K562 (cell line): ENCODE data around the gene C2orf92. TPM values are rescaled to one million over a fixed set of nuclear protein-coding genes. Genes with fewer than 3 reads are reported as not detected.
A peak's percentile ranks its signal among the peaks of the same experiment; 100 is the strongest.

Experiments used
- BRD4 ChIP-seq: fragments of 200-600 bp; sonication (generic); IDR thresholded peaks from 2 replicates; pipeline ENCODE4 v1.6.1; 2017; ENCODE audit warnings: inconsistent platforms
- CBX3 ChIP-seq, 2 experiments: IDR thresholded peaks; 1 replicate in 1 of 2; 2 replicates in 1 of 2; pipeline ENCODE4 v1.6.1; 2012; ENCODE audit warnings: inconsistent platforms in 2 of 2, low read length in 2 of 2, borderline replicate concordance in 1 of 2, control low read depth in 1 of 2
- E2F6 ChIP-seq, 2 experiments: IDR thresholded peaks; 2 replicates each; pipeline ENCODE4 v1.6.1; 2011; ENCODE audit warnings: borderline replicate concordance in 1 of 2, control low read depth in 1 of 2, low read depth in 1 of 2, low read length in 1 of 2, mild to moderate bottlenecking in 1 of 2, mixed read lengths in 1 of 2, moderate library complexity in 1 of 2; ENCODE audit not compliant: insufficient read depth in 1 of 2, insufficient read length in 1 of 2, poor library complexity in 1 of 2, severe bottlenecking in 1 of 2; ENCODE audit errors: extremely low read depth in 1 of 2
- ETS1 ChIP-seq: conservative IDR thresholded peaks from 2 replicates; pipeline ENCODE4 v1.6.1; 2011; ENCODE audit warnings: low read depth, mild to moderate bottlenecking, low read length; ENCODE audit not compliant: control insufficient read depth
- HNRNPH1 ChIP-seq: fragments of 200-400 bp; formaldehyde crosslinking; optimal IDR thresholded peaks from 2 replicates; pipeline ENCODE3; 2017; ENCODE audit warnings: low read depth, mild to moderate bottlenecking, low read length, moderate library complexity
- IRF2 ChIP-seq: sonication (generic); formaldehyde crosslinking; IDR thresholded peaks from 2 replicates; pipeline ENCODE4 v1.8.1; 2022; ENCODE audit warnings: mild to moderate bottlenecking, missing genetic modification reagents
- KLF16 ChIP-seq: IDR thresholded peaks from 2 replicates; pipeline ENCODE4 v1.6.1; 2016; ENCODE audit warnings: antibody characterized with exemption
- MNT ChIP-seq, 2 experiments: fragments of 450-650 bp; conservative IDR thresholded peaks; 2 replicates each; pipeline ENCODE4 v1.6.1; 2017; ENCODE audit warnings: mild to moderate bottlenecking in 2 of 2, moderate library complexity in 2 of 2
- NR2C1 ChIP-seq, 2 experiments: fragments of 450-650 bp; IDR thresholded peaks; 2 replicates each; pipeline ENCODE4 v1.6.1; 2017; ENCODE audit warnings: mild to moderate bottlenecking in 2 of 2, antibody characterized with exemption in 1 of 2, inconsistent platforms in 1 of 2, missing compliant biosample characterization in 1 of 2, missing genetic modification characterization in 1 of 2
- RB1 ChIP-seq: fragments of 450-650 bp; IDR thresholded peaks from 2 replicates; pipeline ENCODE4 v1.6.1; 2017; ENCODE audit warnings: low read depth, mild to moderate bottlenecking
- RBFOX2 ChIP-seq: fragments of 200-400 bp; formaldehyde crosslinking; IDR thresholded peaks from 2 replicates; pipeline ENCODE4 v1.6.1; 2017; ENCODE audit warnings: low read depth, mild to moderate bottlenecking, low read length, moderate library complexity
- RHOXF2B ChIP-seq: fragments of 250-450 bp; sonication (Bioruptor Pico); conservative IDR thresholded peaks from 2 replicates; pipeline ENCODE4 v1.5.1; 2021
- SMAD4 ChIP-seq: fragments of 250-450 bp; sonication (Bioruptor Pico); conservative IDR thresholded peaks from 2 replicates; pipeline ENCODE4 v1.8.0; 2021; ENCODE audit warnings: inconsistent platforms, mild to moderate bottlenecking, moderate library complexity
- SMARCA4 ChIP-seq: fragments of 450-650 bp; IDR thresholded peaks from 2 replicates; pipeline ENCODE4 v1.6.1; 2016
- SOX6 ChIP-seq: fragments of 450-650 bp; IDR thresholded peaks from 2 replicates; pipeline ENCODE4 v1.6.1; 2014; ENCODE audit warnings: mild to moderate bottlenecking
- STAG1 ChIP-seq: sonication (generic); formaldehyde crosslinking; IDR thresholded peaks from 2 replicates; pipeline ENCODE4 v1.5.0; 2020; ENCODE audit warnings: missing genetic modification reagents, borderline replicate concordance
- TCF3 ChIP-seq: sonication (generic); formaldehyde crosslinking; IDR thresholded peaks from 2 replicates; pipeline ENCODE4 v1.4.0; 2020; ENCODE audit warnings: mild to moderate bottlenecking, missing genetic modification reagents
- THRA ChIP-seq: fragments of 450-650 bp; IDR thresholded peaks from 2 replicates; pipeline ENCODE4 v1.6.1; 2017; ENCODE audit warnings: mild to moderate bottlenecking, moderate library complexity
- TOE1 ChIP-seq, 2 experiments: fragments of 450-650 bp in 1 of 2; sonication (generic) in 1 of 2; formaldehyde crosslinking in 1 of 2; IDR thresholded peaks; 2 replicates each; pipeline versions ENCODE4 v1.7.1 to v1.8.0; 2016 to 2022; ENCODE audit warnings: borderline replicate concordance in 2 of 2, mild to moderate bottlenecking in 2 of 2, antibody characterized with exemption in 1 of 2, inconsistent platforms in 1 of 2, low read depth in 1 of 2, missing genetic modification reagents in 1 of 2, moderate library complexity in 1 of 2
- ZNF384 ChIP-seq: IDR thresholded peaks from 2 replicates; pipeline ENCODE4 v1.6.1; 2012; ENCODE audit warnings: low read depth, low read length, improper control_type of control experiment
- polyA plus RNA-seq, 8 experiments: library from polyadenylated mRNA; depleted of rRNA in 4 of 8; stranded (reverse) in 5 of 8; unstranded in 3 of 8; fragments of >200 nt; fragmentation: Nextera tagmentation in 2 of 8; fragmentation: Illumina TruSeq in 1 of 8; extraction: Ambion mirVana in 2 of 8; extraction: Trizol in 1 of 8; gene quantifications; 2 replicates each; pipeline versions ENCODE4 v1.2.1 to v1.2.3, GENCODE V29; 2011 to 2014; ENCODE audit warnings: inconsistent platforms in 1 of 8, missing spikeins in 1 of 8
- total RNA-seq, 7 experiments: library from RNA; depleted of rRNA in 6 of 7; stranded (reverse); fragments of >200 nt in 6 of 7; fragmentation: Illumina TruSeq in 2 of 7; extraction: Trizol in 2 of 7; gene quantifications; 2 replicates each; pipeline versions ENCODE4 v1.2.1 to v1.2.3, GENCODE V29; 2011 to 2021; ENCODE audit warnings: low replicate concordance in 1 of 7
- TF ChIP-seq, protein P1 (sequence below): IDR thresholded peaks from 3 replicates; pipeline ENCODE4 v1.6.1; 2011; ENCODE audit warnings: borderline replicate concordance, mild to moderate bottlenecking; ENCODE audit not compliant: insufficient read length, insufficient read depth

C2orf92 gene
- total and polyA plus RNA-seq, 9 of the 15 experiments (the other 6 are each of a cell fraction or from before 2014, with no cell fraction given) = 0.65 to 6.8 (median 3.6) TPM

GRCh38 chr2:97740590-97741182, 71.2 kb downstream of the C2orf92 start (continued):
- no peak for TF ChIP-seq RHOXF2B (CRISPR knock-in tag)
- no peak for TF ChIP-seq ZNF384
- no peak for TF ChIP-seq HNRNPH1
- 0 out of 2 replicates have a peak, but pooled peaks have one; percentile 30 for TF ChIP-seq RBFOX2
- TF ChIP-seq KLF16 = peak; percentile 17; the same call in 1 of the 2 replicates
- TF ChIP-seq TCF3 (CRISPR knock-in tag) = peak; percentile 66
- TF ChIP-seq SMARCA4 = no peak
- TF ChIP-seq IRF2 = no peak
- TF ChIP-seq CBX3 (IDR thresholded peaks at IDR 0.05; ENCODE audit: borderline replicate concordance in 1 of 2, low read length in 2 of 2) = peak in 1 of 2 experiments; percentile 49; a peak in 1 of 3 replicates
- peak; percentile 67 for TF ChIP-seq RB1
- TF ChIP-seq SMAD4 (CRISPR knock-in tag) = peak; percentile 19; the same call in 1 of the 2 replicates
- peak; percentile 10 to 55 for TF ChIP-seq E2F6 (IDR thresholded peaks at IDR 0.05; ENCODE audit: borderline replicate concordance in 1 of 2, extremely low read depth in 1 of 2, insufficient read depth in 1 of 2, insufficient read length in 1 of 2, low read depth in 1 of 2, low read length in 1 of 2, poor library complexity in 1 of 2, severe bottlenecking in 1 of 2)
- no peak for TF ChIP-seq TOE1 (IDR thresholded peaks at IDR 0.05; ENCODE audit: borderline replicate concordance)
- no peak for TF ChIP-seq TOE1 (CRISPR knock-in tag; IDR thresholded peaks at IDR 0.05; ENCODE audit: borderline replicate concordance, low read depth)
- TF ChIP-seq, protein P1, sequence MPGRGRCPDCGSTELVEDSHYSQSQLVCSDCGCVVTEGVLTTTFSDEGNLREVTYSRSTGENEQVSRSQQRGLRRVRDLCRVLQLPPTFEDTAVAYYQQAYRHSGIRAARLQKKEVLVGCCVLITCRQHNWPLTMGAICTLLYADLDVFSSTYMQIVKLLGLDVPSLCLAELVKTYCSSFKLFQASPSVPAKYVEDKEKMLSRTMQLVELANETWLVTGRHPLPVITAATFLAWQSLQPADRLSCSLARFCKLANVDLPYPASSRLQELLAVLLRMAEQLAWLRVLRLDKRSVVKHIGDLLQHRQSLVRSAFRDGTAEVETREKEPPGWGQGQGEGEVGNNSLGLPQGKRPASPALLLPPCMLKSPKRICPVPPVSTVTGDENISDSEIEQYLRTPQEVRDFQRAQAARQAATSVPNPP = no peak
- 0 out of 4 replicates have a peak, but pooled peaks of 1 of the 2 experiments have one; percentile 48 for TF ChIP-seq MNT (conservative IDR thresholded peaks at IDR 0.05)
- peak; percentile 81 for TF ChIP-seq THRA
- TF ChIP-seq STAG1 (CRISPR knock-in tag) = peak; percentile 34; the same call in 1 of the 2 replicates
- TF ChIP-seq NR2C1 (IDR thresholded peaks at IDR 0.05) = peak; percentile 85
- peak; percentile 91 for TF ChIP-seq NR2C1 (tag; IDR thresholded peaks at IDR 0.05)
- no peak for TF ChIP-seq SOX6
- no peak for TF ChIP-seq ETS1
- TF ChIP-seq BRD4 = no peak
